Fibroblast of lung (primary cell): ENCODE data around the gene PLEKHM2. TPM values are rescaled to one million over a fixed set of nuclear protein-coding genes. Genes with fewer than 3 reads are reported as not detected.

Experiments used
- DNase-seq, 2 donors: peaks; one replicate each; pipeline versions ENCODE4 v3.0.0 to v3.0.0-alpha.2; 2010; ENCODE audit warnings: low read depth in 2 of 2
- H2AFZ ChIP-seq: 2 replicates; pipeline ENCODE4 v1.5.1; 2012; ENCODE audit warnings: low read length, control low read depth, inconsistent platforms
- H3K27ac ChIP-seq: 2 replicates; pipeline ENCODE4 v1.5.1; 2011; ENCODE audit warnings: low read length, control low read depth; ENCODE audit not compliant: insufficient read depth
- H3K27me3 ChIP-seq: 2 replicates; pipeline ENCODE4 v1.5.1; 2011; ENCODE audit warnings: mild to moderate bottlenecking, low read length; ENCODE audit not compliant: control insufficient read depth, insufficient read depth
- H3K36me3 ChIP-seq: 2 replicates; pipeline ENCODE4 v1.5.1; 2011; ENCODE audit warnings: low read length; ENCODE audit not compliant: control insufficient read depth, insufficient read depth
- H3K4me1 ChIP-seq: 2 replicates; pipeline ENCODE4 v1.5.1; 2011; ENCODE audit warnings: low read length; ENCODE audit not compliant: control insufficient read depth, insufficient read depth; ENCODE audit errors: extremely low read depth
- H3K4me2 ChIP-seq: 2 replicates; pipeline ENCODE4 v1.5.1; 2011; ENCODE audit warnings: low read length, control low read depth; ENCODE audit not compliant: insufficient read depth; ENCODE audit errors: extremely low read depth
- H3K4me3 ChIP-seq, 4 experiments: fragments of 200-600 bp in 1 of 4; sonication (generic) in 1 of 4; replicated peaks in 1 of 4; 2 replicates each; pipeline ENCODE4 v1.5.1; 2011 to 2016; ENCODE audit warnings: low read length in 4 of 4, low read depth in 3 of 4, mild to moderate bottlenecking in 3 of 4, control low read depth in 2 of 4, inconsistent platforms in 1 of 4, mixed read lengths in 1 of 4; ENCODE audit not compliant: insufficient read depth in 1 of 4; ENCODE audit errors: control extremely low read depth in 1 of 4
- H3K79me2 ChIP-seq: 2 replicates; pipeline ENCODE4 v1.5.1; 2012; ENCODE audit warnings: mild to moderate bottlenecking, low read length, inconsistent platforms; ENCODE audit not compliant: control insufficient read depth, insufficient read depth
- H3K9ac ChIP-seq: 2 replicates; pipeline ENCODE4 v1.5.1; 2011; ENCODE audit warnings: mild to moderate bottlenecking, low read length, control low read depth; ENCODE audit not compliant: insufficient read depth
- H3K9me3 ChIP-seq: 2 replicates; pipeline ENCODE4 v1.5.1; 2012; ENCODE audit warnings: low read depth, low read length; ENCODE audit not compliant: control insufficient read depth, insufficient read depth
- H4K20me1 ChIP-seq: 2 replicates; pipeline ENCODE4 v1.5.1; 2011; ENCODE audit warnings: low read length; ENCODE audit not compliant: control insufficient read depth, insufficient read depth; ENCODE audit errors: extremely low read depth
- CTCF ChIP-seq, 2 donors: IDR thresholded peaks in 1 of 2; conservative IDR thresholded peaks in 1 of 2; 1 replicate in 1 of 2; 2 replicates in 1 of 2; pipeline ENCODE4 v1.5.1; 2011 to 2012; ENCODE audit warnings: low read length in 2 of 2, control low read depth in 1 of 2, inconsistent platforms in 1 of 2, low read depth in 1 of 2, mild to moderate bottlenecking in 1 of 2
- EZH2 ChIP-seq: IDR thresholded peaks from 2 replicates; pipeline ENCODE4 v1.5.1; 2012; ENCODE audit warnings: low read length, control low read depth, mild to moderate bottlenecking; ENCODE audit errors: missing control alignments
- polyA plus RNA-seq, 2 donors: library from polyadenylated mRNA; depleted of rRNA in 1 of 2; stranded (reverse) in 1 of 2; unstranded in 1 of 2; fragments of >200 nt; gene quantifications; 2 replicates each; pipeline ENCODE4 v1.2.1, GENCODE V29; 2011 to 2012; ENCODE audit warnings: missing spikeins in 1 of 2
- total RNA-seq: library from RNA; depleted of rRNA; stranded (reverse); fragments of >200 nt; gene quantifications from 2 replicates; pipeline ENCODE4 v1.2.1, GENCODE V29; 2014

PLEKHM2 gene
- total and polyA plus RNA-seq, 2 donors (not counting 1 experiment from before 2014, with no cell fraction given), result 27.3 to 94.6 TPM

DNA sequence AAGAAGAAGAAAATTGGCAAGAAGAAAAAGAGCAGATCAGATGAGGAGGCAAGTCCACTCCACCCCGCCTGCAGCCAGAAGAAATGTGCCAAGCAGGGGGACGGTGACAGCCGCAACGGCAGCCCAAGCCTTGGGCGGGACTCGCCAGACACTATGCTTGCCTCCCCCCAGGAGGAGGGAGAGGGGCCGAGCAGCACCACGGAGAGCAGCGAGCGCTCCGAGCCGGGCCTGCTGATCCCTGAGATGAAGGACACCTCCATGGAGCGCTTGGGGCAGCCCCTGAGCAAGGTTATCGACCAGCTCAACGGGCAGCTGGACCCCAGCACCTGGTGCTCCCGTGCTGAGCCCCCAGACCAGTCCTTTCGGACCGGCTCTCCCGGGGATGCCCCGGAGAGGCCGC is 42.9 kb downstream of the PLEKHM2 start:
- DNase-seq, result no peak
- no peak overlapping the region for H3K4me2 ChIP-seq
- no peak overlapping the region for H3K27ac ChIP-seq
- H3K27me3 ChIP-seq, result no peaks in the 10 kb centered on the region
- no peak overlapping the region for H2AFZ ChIP-seq
- no peaks in the 10 kb centered on the region for H3K9me3 ChIP-seq
- H4K20me1 ChIP-seq, result no peaks in the 10 kb centered on the region
- H3K36me3 ChIP-seq, result peaks cover 40% of the 10 kb centered on the region
- H3K4me1 ChIP-seq, result no peaks in the 10 kb centered on the region
- no peak overlapping the region for H3K9ac ChIP-seq
- TF ChIP-seq EZH2 (no peak), CTCF (conservative IDR thresholded peaks at IDR 0.05 in 1 of 2, IDR thresholded peaks at IDR 0.05 in 1 of 2; ENCODE audit: low read depth in 1 of 2, low read length in 2 of 2) (no peak)
- no peak overlapping the region for H3K4me3 ChIP-seq
- H3K79me2 ChIP-seq, result no peaks in the 10 kb centered on the region

DNA sequence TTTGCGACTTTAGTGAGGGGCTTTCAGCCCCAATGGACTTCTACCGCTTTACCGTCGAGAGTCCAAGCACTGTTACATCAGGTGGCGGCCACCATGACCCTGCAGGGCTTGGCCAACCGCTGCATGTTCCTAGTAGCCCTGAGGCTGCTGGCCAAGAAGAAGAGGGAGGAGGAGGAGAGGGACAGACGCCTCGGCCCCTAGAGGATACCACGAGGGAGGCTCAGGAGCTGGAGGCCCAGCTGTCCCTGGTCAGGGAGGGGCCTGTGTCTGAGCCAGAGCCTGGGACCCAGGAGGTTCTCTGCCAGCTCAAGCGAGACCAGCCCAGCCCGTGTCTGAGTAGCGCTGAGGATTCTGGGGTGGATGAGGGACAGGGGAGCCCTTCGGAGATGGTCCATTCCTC is 43.3 kb downstream of the PLEKHM2 start:
- no peak for DNase-seq
- no peaks in the 10 kb centered on the region for H3K4me1 ChIP-seq
- no peak overlapping the region for H3K4me2 ChIP-seq
- H3K79me2 ChIP-seq, result no peaks in the 10 kb centered on the region
- H3K27ac ChIP-seq, result no peak overlapping the region
- no peak overlapping the region for H2AFZ ChIP-seq
- no peaks in the 10 kb centered on the region for H3K9me3 ChIP-seq
- H3K9ac ChIP-seq, result no peak overlapping the region
- TF ChIP-seq CTCF (conservative IDR thresholded peaks at IDR 0.05 in 1 of 2, IDR thresholded peaks at IDR 0.05 in 1 of 2; ENCODE audit: low read depth in 1 of 2, low read length in 2 of 2), result no peak
- TF ChIP-seq EZH2, result no peak
- no peaks in the 10 kb centered on the region for H3K27me3 ChIP-seq
- no peak overlapping the region for H3K4me3 ChIP-seq
- H4K20me1 ChIP-seq, result no peaks in the 10 kb centered on the region
- H3K36me3 ChIP-seq, result peaks cover 44% of the 10 kb centered on the region

GRCh38 chr1:15727866-15728534 is 43.9 kb downstream of the PLEKHM2 start:
- H3K9me3 ChIP-seq, result no peaks in the 10 kb centered on the region
- H3K79me2 ChIP-seq, result no peaks in the 10 kb centered on the region
- H3K4me1 ChIP-seq, result no peaks in the 10 kb centered on the region
- H3K27ac ChIP-seq, result no peak overlapping the region
- no peak for DNase-seq
- no peak for TF ChIP-seq CTCF (conservative IDR thresholded peaks at IDR 0.05 in 1 of 2, IDR thresholded peaks at IDR 0.05 in 1 of 2; ENCODE audit: low read depth in 1 of 2, low read length in 2 of 2)
- no peak for TF ChIP-seq EZH2
- H3K27me3 ChIP-seq, result no peaks in the 10 kb centered on the region
- no peak overlapping the region for H3K4me2 ChIP-seq
- H4K20me1 ChIP-seq, result no peaks in the 10 kb centered on the region
- H3K9ac ChIP-seq, result no peak overlapping the region
- H3K36me3 ChIP-seq, result peaks cover 46% of the 10 kb centered on the region
- no peak overlapping the region for H3K4me3 ChIP-seq
- no peak overlapping the region for H2AFZ ChIP-seq
